Mesenchymal stem cell (in vitro differentiated cells and primary cell): ENCODE measurements around the gene ARL14.

Source experiments
- DNase-seq: peaks from one replicate; pipeline ENCODE4 v3.0.0-alpha.2; 2013
- H2AFZ ChIP-seq: one replicate; pipeline ENCODE4 v1.6.1; 2013; ENCODE audit warnings: low read depth, mild to moderate bottlenecking, control low read depth, inconsistent platforms, low read length, moderate library complexity
- H2AK5ac ChIP-seq: 2 replicates; pipeline ENCODE4 v1.6.1; 2013; ENCODE audit warnings: low read length, moderate library complexity, mild to moderate bottlenecking, inconsistent platforms; ENCODE audit not compliant: severe bottlenecking
- H2BK120ac ChIP-seq: one replicate; pipeline ENCODE4 v1.6.1; 2013; ENCODE audit warnings: low read depth, mild to moderate bottlenecking, inconsistent platforms, low read length, moderate library complexity
- H2BK12ac ChIP-seq, 2 experiments: one replicate each; pipeline ENCODE4 v1.6.1; 2013; ENCODE audit warnings: inconsistent platforms in 2 of 2, low read length in 2 of 2, mild to moderate bottlenecking in 2 of 2, moderate library complexity in 2 of 2, control low read depth in 1 of 2
- H2BK15ac ChIP-seq: one replicate; pipeline ENCODE4 v1.6.1; 2013; ENCODE audit warnings: mild to moderate bottlenecking, low read depth, inconsistent platforms; ENCODE audit not compliant: poor library complexity, severe bottlenecking
- H2BK5ac ChIP-seq: 2 replicates; pipeline ENCODE4 v1.6.1; 2013; ENCODE audit warnings: low read depth, mild to moderate bottlenecking, low read length, control low read depth, inconsistent platforms; ENCODE audit not compliant: poor library complexity, severe bottlenecking
- H3K14ac ChIP-seq, 2 experiments: one replicate each; pipeline ENCODE4 v1.6.1; 2013; ENCODE audit warnings: inconsistent platforms in 2 of 2, low read length in 2 of 2, control low read depth in 1 of 2, mild to moderate bottlenecking in 1 of 2, moderate library complexity in 1 of 2
- H3K18ac ChIP-seq, 2 experiments: one replicate each; pipeline ENCODE4 v1.6.1; 2013; ENCODE audit warnings: inconsistent platforms in 2 of 2, low read length in 2 of 2, control low read depth in 1 of 2, low read depth in 1 of 2, mild to moderate bottlenecking in 1 of 2
- H3K23ac ChIP-seq, 2 experiments: one replicate each; pipeline ENCODE4 v1.6.1; 2013; ENCODE audit warnings: inconsistent platforms in 2 of 2, low read length in 2 of 2, mild to moderate bottlenecking in 2 of 2, moderate library complexity in 2 of 2, control low read depth in 1 of 2
- H3K27ac ChIP-seq: 2 replicates; pipeline ENCODE4 v1.5.1; 2013; ENCODE audit warnings: mild to moderate bottlenecking, moderate library complexity, low read length, control low read depth, inconsistent platforms; ENCODE audit not compliant: poor library complexity, severe bottlenecking
- H3K27me3 ChIP-seq, 2 experiments: 2 replicates each; pipeline versions ENCODE4 v1.6.1 to v1.7.0; 2013; ENCODE audit warnings: low read length in 2 of 2, mild to moderate bottlenecking in 2 of 2, moderate library complexity in 2 of 2, control low read depth in 1 of 2, inconsistent platforms in 1 of 2; ENCODE audit not compliant: control insufficient read depth in 1 of 2, insufficient read depth in 1 of 2
- H3K36me3 ChIP-seq, 2 experiments: 2 replicates each; pipeline versions ENCODE4 v1.6.1 to v1.7.0; 2013; ENCODE audit warnings: low read length in 2 of 2, control low read depth in 1 of 2, inconsistent platforms in 1 of 2, low read depth in 1 of 2, mild to moderate bottlenecking in 1 of 2; ENCODE audit not compliant: insufficient read depth in 2 of 2, control insufficient read depth in 1 of 2
- H3K4ac ChIP-seq, 2 experiments: one replicate each; pipeline ENCODE4 v1.6.1; 2013; ENCODE audit warnings: inconsistent platforms in 2 of 2, low read length in 2 of 2, mild to moderate bottlenecking in 2 of 2, moderate library complexity in 2 of 2, control low read depth in 1 of 2, low read depth in 1 of 2
- H3K4me1 ChIP-seq: 2 replicates; pipeline ENCODE4 v1.6.1; 2013; ENCODE audit warnings: low read depth, low read length, control low read depth; ENCODE audit not compliant: control insufficient read depth, insufficient read depth
- H3K4me2 ChIP-seq: 2 replicates; pipeline ENCODE4 v1.6.1; 2013; ENCODE audit warnings: low read length, mild to moderate bottlenecking, inconsistent platforms; ENCODE audit not compliant: poor library complexity, severe bottlenecking
- H3K4me3 ChIP-seq, 2 experiments: 2 replicates each; pipeline versions ENCODE4 v1.5.1 to v1.7.0; 2013; ENCODE audit warnings: low read length in 2 of 2, mild to moderate bottlenecking in 2 of 2, control low read depth in 1 of 2, low read depth in 1 of 2; ENCODE audit not compliant: insufficient read depth in 1 of 2
- H3K79me1 ChIP-seq: replicated peaks from 2 replicates; pipeline ENCODE4 v1.6.1; 2013; ENCODE audit warnings: mild to moderate bottlenecking, control low read depth, low read length, inconsistent platforms; ENCODE audit not compliant: poor library complexity, severe bottlenecking
- H3K9ac ChIP-seq: 2 replicates; pipeline ENCODE4 v1.7.0; 2013; ENCODE audit warnings: mild to moderate bottlenecking, low read length, moderate library complexity
- H3K9me3 ChIP-seq: 2 replicates; pipeline ENCODE4 v1.7.0; 2013; ENCODE audit warnings: mild to moderate bottlenecking, low read length; ENCODE audit not compliant: control insufficient read depth
- H4K8ac ChIP-seq: one replicate; pipeline ENCODE4 v1.6.1; 2013; ENCODE audit warnings: inconsistent platforms, mild to moderate bottlenecking, low read length, moderate library complexity
- H4K91ac ChIP-seq: one replicate; pipeline ENCODE4 v1.6.1; 2013; ENCODE audit warnings: mild to moderate bottlenecking, low read length, inconsistent platforms
- WGBS: methylation state at CpG from one replicate; pipeline ENCODE4 v1.1.7; 2013; ENCODE audit warnings: mixed read lengths; 5-methylcytosine and 5-hydroxymethylcytosine counted together

The ARL14 gene

DNA sequence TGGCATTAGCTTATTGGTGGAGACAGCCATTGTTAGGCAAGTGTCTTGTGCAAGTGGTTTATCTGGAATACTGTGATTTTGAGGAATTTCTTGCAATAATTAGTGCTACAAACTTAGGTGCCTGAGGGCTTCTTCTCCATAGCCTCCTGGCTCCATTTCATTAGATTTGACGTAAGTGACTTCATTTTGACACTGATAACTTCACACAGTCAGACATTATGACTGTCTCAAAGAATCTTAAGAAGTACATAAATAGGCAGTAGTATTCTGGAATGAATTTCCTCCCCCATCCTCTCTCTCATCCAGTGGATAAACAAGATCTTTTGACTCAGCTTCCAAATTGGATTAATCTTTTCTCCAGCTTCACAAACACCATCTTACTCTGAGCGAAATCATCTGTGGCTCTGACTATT lies 19.0 kb downstream of the ARL14 start:
- Histone ChIP-seq H4K91ac (no peak overlapping the region), H3K27ac (no peak overlapping the region), H3K36me3 (no peaks in the 10 kb centered on the region), H3K4me2 (no peak overlapping the region), H4K8ac (no peak overlapping the region), H3K9ac (no peak overlapping the region), H3K23ac (no peak overlapping the region), H2BK5ac (no peak overlapping the region), H3K27me3 (no peaks in the 10 kb centered on the region), H3K9me3 (no peaks in the 10 kb centered on the region), H2BK120ac (no peak overlapping the region), H3K4me1 (no peaks in the 10 kb centered on the region), H3K4ac (no peak overlapping the region), H3K79me1 (no peaks in the 10 kb centered on the region), H2AK5ac (no peak overlapping the region), H2AFZ (no peak overlapping the region), H3K18ac (no peak overlapping the region), H3K4me3 (no peak overlapping the region), H2BK15ac (peak overlapping the region; percentile 30), H2BK12ac (no peak overlapping the region), H3K14ac (no peak overlapping the region)
- WGBS: 100% methylated on average over 1 of the region's 2 CpGs
- peak; percentile 5 for DNase-seq

DNA sequence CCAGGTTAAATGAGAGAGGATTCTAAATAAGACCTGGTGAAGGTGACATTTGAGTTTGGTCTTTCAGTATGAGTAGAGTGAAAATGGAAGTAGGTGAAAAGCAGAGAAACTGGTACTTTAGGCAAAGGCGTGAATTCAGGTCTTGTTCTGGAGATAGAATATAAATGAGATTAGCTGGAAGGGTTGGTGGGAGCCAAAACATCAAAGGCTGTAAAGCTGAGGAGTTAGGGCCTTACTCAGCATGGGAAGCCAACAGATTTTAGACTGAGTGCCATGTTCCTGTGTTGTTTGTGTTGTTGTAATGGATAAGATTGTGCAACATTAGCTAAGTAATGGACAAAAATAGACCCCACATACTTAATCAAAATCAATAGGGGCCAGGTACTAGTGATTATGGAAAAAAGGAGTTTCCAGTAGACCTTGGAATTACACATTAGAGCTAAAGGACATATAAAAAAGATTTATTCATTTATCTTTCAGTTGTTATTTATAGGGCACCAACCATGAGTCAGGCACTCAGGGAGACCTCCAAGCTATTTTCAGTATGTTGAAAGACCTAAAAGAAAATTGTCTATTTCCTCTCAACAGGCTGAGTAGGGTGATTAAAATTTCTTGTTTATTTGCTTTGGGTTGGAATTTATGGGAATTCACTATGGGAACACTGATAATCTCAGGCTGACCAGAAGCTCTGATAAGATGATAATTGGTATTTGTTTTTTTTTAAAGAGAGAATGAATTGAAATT lies 20.8 kb downstream of the ARL14 start:
- 93% methylated on average over 1 of the region's 1 CpG for WGBS
- H2BK120ac ChIP-seq: no peak overlapping the region
- no peaks in the 10 kb centered on the region for H3K36me3 ChIP-seq
- no peak overlapping the region for H3K9ac ChIP-seq
- no peak overlapping the region for H3K14ac ChIP-seq
- DNase-seq: peak; percentile 83
- no peak overlapping the region for H3K4me2 ChIP-seq
- no peak overlapping the region for H3K23ac ChIP-seq
- no peak overlapping the region for H2BK12ac ChIP-seq
- no peak overlapping the region for H3K4me3 ChIP-seq
- no peak overlapping the region for H4K8ac ChIP-seq
- peak overlapping the region in 1 of 2 experiments; percentile 37 for H3K18ac ChIP-seq
- no peaks in the 10 kb centered on the region for H3K4me1 ChIP-seq
- H3K27me3 ChIP-seq: no peaks in the 10 kb centered on the region
- no peak overlapping the region for H2BK5ac ChIP-seq
- no peak overlapping the region for H3K27ac ChIP-seq
- H2AFZ ChIP-seq: no peak overlapping the region
- H3K4ac ChIP-seq: no peak overlapping the region
- H2AK5ac ChIP-seq: no peak overlapping the region
- no peak overlapping the region for H2BK15ac ChIP-seq
- H3K9me3 ChIP-seq: no peaks in the 10 kb centered on the region
- H4K91ac ChIP-seq: no peak overlapping the region
- no peaks in the 10 kb centered on the region for H3K79me1 ChIP-seq

DNA sequence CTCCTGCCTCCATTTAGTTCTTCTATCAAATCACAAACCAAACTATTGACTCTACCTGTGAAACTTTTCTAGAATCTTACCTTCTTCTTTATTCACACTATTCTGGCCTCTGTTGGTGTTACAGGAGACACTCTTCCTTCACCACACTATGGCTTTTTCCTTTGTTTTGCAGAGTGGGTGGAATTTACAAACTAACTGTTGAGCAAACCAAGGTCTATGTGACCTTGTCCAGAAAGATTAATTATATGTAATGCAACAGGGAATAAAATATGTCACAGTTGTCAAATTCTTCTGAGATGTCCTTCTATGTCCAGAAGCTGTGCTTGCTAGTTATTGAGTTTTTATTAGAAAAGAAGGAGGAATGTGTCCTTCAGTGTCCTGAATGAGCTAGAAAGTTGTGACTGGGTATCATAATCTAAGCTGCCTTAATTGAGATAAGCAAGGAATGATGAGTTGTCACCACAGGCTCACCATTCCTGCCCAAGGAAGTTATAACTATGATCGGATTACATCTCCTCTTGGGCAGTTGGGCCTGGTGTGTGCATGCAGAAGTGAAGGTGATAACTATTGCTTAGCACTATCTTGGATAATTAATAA lies 21.7 kb downstream of the ARL14 start:
- Histone ChIP-seq H2AK5ac (no peak overlapping the region), H3K27ac (no peak overlapping the region), H3K23ac (no peak overlapping the region), H3K14ac (no peak overlapping the region), H3K18ac (no peak overlapping the region), H2BK5ac (no peak overlapping the region), H4K91ac (no peak overlapping the region), H3K36me3 (no peaks in the 10 kb centered on the region), H3K79me1 (no peaks in the 10 kb centered on the region), H2BK120ac (no peak overlapping the region), H2AFZ (no peak overlapping the region), H3K9me3 (no peaks in the 10 kb centered on the region), H3K4me1 (no peaks in the 10 kb centered on the region), H3K4ac (no peak overlapping the region), H2BK15ac (no peak overlapping the region), H3K9ac (no peak overlapping the region), H2BK12ac (no peak overlapping the region), H3K4me2 (no peak overlapping the region), H4K8ac (no peak overlapping the region), H3K4me3 (no peak overlapping the region), H3K27me3 (no peaks in the 10 kb centered on the region)
- WGBS: 60% methylated on average over 1 of the region's 1 CpG
- DNase-seq: peak; percentile 15

DNA sequence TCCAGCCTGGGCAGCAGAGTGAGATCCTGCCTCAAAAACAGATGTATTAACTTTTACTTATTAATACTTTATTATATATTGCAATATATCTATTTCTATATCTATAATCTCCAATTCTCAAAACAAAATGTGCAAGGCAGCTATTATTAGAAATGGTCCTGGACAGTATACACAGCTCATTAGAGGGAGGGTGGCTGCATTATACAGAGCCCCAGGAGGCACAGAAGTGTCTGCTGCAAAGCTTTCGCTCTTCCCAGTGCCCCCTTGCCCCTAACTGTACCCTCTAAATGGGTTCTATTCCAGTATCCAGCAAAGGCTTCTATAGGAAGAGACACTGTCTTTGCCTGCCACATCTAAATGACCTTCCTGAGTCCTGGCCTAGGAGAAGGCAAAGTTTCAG lies 24.5 kb downstream of the ARL14 start:
- Histone ChIP-seq H3K36me3 (no peaks in the 10 kb centered on the region), H3K14ac (no peak overlapping the region), H3K27ac (no peak overlapping the region), H2AFZ (no peak overlapping the region), H3K18ac (no peak overlapping the region), H2AK5ac (no peak overlapping the region), H3K4me3 (no peak overlapping the region), H4K8ac (no peak overlapping the region), H3K9ac (no peak overlapping the region), H3K4me2 (no peak overlapping the region), H4K91ac (no peak overlapping the region), H3K4me1 (no peaks in the 10 kb centered on the region), H2BK5ac (no peak overlapping the region), H3K9me3 (no peaks in the 10 kb centered on the region), H3K27me3 (peaks cover 0 to 3% of the 10 kb centered on the region in 2 experiments), H2BK15ac (no peak overlapping the region), H2BK120ac (no peak overlapping the region), H2BK12ac (no peak overlapping the region), H3K4ac (no peak overlapping the region), H3K79me1 (no peaks in the 10 kb centered on the region), H3K23ac (no peak overlapping the region)
- DNase-seq: no peak
- 75% methylated on average over 1 of the region's 1 CpG for WGBS
